SKM-1 (cell line): Measurements from ENCODE around the gene AGAP2.

Experiments used
- DNase-seq: peaks from one replicate; lab custom pipeline; 2025; ENCODE audit not compliant: unreplicated experiment; lab: John Stamatoyannopoulos, UW

Gene AGAP2

GRCh38 chr12:57754411-57755193, 16.1 kb upstream of the AGAP2 start, which contains the start of gene MARCHF9:
MARCHF9 (plus strand) TSS chr12:57755103; CDS start chr12:57755529, 426 bp downstream.
- no peak for DNase-seq

DNA sequence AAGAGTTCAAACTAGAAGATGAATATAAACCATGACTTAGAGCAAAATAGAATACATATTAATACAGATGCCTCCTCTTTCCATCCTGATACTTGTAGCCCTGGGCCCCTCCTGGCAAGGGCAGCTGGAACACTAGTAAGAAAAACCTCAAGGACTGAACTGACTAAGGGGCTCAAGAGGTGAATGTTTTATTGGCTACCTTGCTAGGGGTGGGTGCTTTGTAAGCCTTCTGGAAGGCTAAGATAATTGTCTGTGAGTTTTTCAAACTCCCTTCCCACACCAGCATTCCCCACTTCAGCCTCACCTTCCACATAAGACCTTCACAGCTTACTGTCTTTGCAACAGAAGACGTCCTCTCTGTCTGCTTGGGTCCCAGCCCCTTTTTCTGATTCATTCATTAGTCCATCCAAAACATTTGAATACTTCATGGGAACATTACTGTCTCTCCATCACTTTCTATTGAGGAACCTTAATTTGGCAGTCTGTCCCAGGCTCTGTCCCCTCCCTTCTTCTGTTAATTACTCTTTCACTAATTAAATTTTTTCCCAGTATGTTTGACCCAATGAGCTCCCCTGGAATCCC, 15.3 kb upstream of the AGAP2 start:
- no peak for DNase-seq

- no peak for DNase-seq
These were observed 14.1 kb upstream of the AGAP2 start for GRCh38 chr12:57752668-57753000.

DNA sequence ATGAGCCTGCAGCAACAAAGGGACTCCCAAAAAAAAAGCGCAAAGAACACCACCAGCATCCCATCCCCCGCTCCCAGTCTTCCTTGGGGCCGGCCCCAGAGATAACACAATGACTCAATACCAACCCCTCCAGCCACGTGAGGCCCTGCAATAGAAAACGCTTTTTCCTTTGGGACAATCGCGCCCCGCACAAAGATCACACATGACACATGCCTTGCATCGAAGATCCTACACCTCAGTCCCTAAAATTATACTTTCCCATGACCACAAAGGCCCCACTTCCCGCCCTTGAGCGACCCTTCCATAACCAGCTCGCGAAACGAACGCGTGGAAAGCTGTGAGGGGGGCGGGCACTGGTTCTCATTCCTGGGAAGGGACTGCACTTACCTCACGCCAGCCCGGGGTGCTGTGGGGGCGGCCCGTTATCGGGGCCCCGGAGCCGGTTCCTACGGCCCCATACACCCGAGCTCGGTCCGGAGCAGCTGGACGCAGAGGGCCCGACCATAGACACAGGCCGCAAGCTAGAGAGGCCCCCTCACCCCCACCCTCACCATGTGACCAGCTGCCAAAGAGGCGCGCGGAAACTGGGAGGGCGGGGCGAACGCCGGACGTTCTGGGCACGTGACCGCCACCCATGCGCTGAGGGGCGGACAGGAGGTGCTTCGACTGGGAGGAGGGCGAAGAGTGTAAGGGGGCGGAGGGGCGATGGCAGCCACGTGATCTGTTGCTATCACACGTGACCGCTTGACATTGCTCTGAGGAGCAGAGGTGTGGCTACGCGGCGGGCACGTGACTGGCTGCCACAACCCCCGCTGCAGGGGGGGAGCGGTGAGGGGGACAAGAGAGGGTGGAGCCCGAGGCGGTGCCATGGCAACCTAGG, 13.5 kb upstream of the AGAP2 start, which contains the start of gene CDK4:
Gene CDK4 (minus strand): TSS at position 523 of the 880 bp plus-strand sequence. CDS start 593 bp downstream, outside the sequence.
- DNase-seq = peak; percentile 86

GRCh38 chr12:57751432-57751787, 12.9 kb upstream of the AGAP2 start:
- no peak for DNase-seq

GRCh38 chr12:57750561-57751431, 12.3 kb upstream of the AGAP2 start:
- no peak for DNase-seq

GRCh38 chr12:57749061-57749460, 10.5 kb upstream of the AGAP2 start:
- no peak for DNase-seq

GRCh38 chr12:57746025-57746424, 7.5 kb upstream of the AGAP2 start:
- no peak for DNase-seq

DNA sequence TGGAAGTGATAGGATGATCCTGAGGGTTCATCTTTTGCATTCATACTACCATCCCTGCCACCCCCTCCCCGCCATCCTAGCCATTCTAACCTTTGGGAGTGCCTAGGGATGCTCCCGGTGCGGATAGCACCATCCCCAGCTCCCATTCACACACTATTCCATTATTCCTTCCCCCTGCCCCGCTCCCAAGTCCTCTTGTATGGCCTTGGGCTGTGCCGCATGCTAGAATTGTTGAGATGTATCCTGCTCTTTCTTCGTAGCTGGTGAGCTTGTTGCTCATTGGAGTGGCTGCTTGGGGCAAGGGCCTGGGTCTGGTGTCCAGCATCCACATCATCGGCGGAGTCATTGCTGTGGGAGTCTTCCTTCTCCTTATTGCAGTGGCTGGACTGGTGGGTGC, 6.9 kb upstream of the AGAP2 start:
- DNase-seq = no peak

- DNase-seq = peak; percentile 82
These were observed 6.4 kb upstream of the AGAP2 start, which contains the start of gene TSPAN31 for GRCh38 chr12:57744777-57745484. TSPAN31 (plus strand) TSS chr12:57745039; CDS start chr12:57745155, 116 bp downstream.

- DNase-seq = no peak
These were observed 5.7 kb upstream of the AGAP2 start for GRCh38 chr12:57744194-57744776.

DNA sequence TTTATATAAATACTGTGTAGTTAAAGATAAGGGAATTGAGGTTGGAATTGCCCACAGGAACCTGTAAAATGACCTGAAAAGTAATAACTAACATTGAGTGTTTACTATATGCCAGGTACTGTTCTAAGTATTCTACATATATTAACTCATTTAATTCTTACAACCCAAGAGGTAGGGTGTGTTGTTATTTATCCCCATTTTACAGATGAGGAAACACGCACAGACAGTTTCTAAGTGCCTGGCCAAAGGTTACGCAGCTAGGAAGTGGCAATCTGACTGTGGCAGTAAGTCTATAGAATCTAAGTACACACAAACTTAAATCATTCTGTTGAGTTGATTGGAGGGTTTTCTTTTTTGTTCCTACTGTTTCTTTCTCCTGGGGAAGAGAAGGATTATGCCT, 5.2 kb upstream of the AGAP2 start:
- no peak for DNase-seq

- no peak for DNase-seq
These were observed 3.5 kb upstream of the AGAP2 start for GRCh38 chr12:57741844-57742738.

- DNase-seq = no peak
These were observed 2.9 kb upstream of the AGAP2 start for GRCh38 chr12:57741413-57741789.

GRCh38 chr12:57740656-57741412, 2.3 kb upstream of the AGAP2 start:
- no peak for DNase-seq

GRCh38 chr12:57739914-57740538, 1.5 kb upstream of the AGAP2 start:
- DNase-seq = no peak

GRCh38 chr12:57739387-57739786, 845 bp upstream of the AGAP2 start:
- no peak for DNase-seq
